ENCODE results near the gene EGFR. TPM values are rescaled to one million over a fixed set of nuclear protein-coding genes. Genes with fewer than 3 reads are reported as not detected.

The EGFR gene
- total and polyA plus RNA-seq, 2 donors (not counting 3 experiments of a cell fraction or from before 2014, with no cell fraction given): 1.5 to 4.1 TPM

- ChIA-PET CTCF (no interaction called here), POLR2A (no interaction called here)
- H3K27ac ChIP-seq (ENCODE audit: insufficient read depth, low read depth, low read length): no peak overlapping the region
- dilution Hi-C loops (cut with MboI; ENCODE audit: extremely low pct_ligation_motif_present, low sequenced_read_pairs) (no loop called here), intact Hi-C loops (cut with micrococcal nuclease) (no loop called here)
- H3K79me2 ChIP-seq (ENCODE audit: control insufficient read depth, insufficient read depth, low read length): no peaks in the 10 kb centered on the region
- FAIRE-seq (no peak), DNase-seq (ENCODE audit: low read depth, low spot score) (peak; percentile 11)
- H3K4me1 ChIP-seq (ENCODE audit: control insufficient read depth, extremely low read depth, insufficient read depth, low read length): no peaks in the 10 kb centered on the region
- TF ChIP-seq FOS (IDR thresholded peaks at IDR 0.05; ENCODE audit: borderline replicate concordance, insufficient read depth, low read length): no peak
- TF ChIP-seq, protein P1, sequence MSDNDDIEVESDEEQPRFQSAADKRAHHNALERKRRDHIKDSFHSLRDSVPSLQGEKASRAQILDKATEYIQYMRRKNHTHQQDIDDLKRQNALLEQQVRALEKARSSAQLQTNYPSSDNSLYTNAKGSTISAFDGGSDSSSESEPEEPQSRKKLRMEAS (IDR thresholded peaks at IDR 0.05; ENCODE audit: insufficient read depth, insufficient read length): no peak
- no peak for TF ChIP-seq EZH2 (IDR thresholded peaks at IDR 0.05; ENCODE audit: borderline replicate concordance, low read depth, low read length, severe bottlenecking)
- TF ChIP-seq POLR2AphosphoS5 (IDR thresholded peaks at IDR 0.05; ENCODE audit: insufficient read depth, low read depth, low read length): no peak
- TF ChIP-seq JUN (IDR thresholded peaks at IDR 0.05; ENCODE audit: borderline replicate concordance, insufficient read depth, insufficient read length, low read depth): no peak
- TF ChIP-seq, protein P2, sequence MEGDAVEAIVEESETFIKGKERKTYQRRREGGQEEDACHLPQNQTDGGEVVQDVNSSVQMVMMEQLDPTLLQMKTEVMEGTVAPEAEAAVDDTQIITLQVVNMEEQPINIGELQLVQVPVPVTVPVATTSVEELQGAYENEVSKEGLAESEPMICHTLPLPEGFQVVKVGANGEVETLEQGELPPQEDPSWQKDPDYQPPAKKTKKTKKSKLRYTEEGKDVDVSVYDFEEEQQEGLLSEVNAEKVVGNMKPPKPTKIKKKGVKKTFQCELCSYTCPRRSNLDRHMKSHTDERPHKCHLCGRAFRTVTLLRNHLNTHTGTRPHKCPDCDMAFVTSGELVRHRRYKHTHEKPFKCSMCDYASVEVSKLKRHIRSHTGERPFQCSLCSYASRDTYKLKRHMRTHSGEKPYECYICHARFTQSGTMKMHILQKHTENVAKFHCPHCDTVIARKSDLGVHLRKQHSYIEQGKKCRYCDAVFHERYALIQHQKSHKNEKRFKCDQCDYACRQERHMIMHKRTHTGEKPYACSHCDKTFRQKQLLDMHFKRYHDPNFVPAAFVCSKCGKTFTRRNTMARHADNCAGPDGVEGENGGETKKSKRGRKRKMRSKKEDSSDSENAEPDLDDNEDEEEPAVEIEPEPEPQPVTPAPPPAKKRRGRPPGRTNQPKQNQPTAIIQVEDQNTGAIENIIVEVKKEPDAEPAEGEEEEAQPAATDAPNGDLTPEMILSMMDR (IDR thresholded peaks at IDR 0.05; ENCODE audit: extremely low read depth in 1 of 2, insufficient read depth in 1 of 2, low read depth in 1 of 2, low read length in 2 of 2): no peak
- no peak for TF ChIP-seq MYC (IDR thresholded peaks at IDR 0.05; ENCODE audit: low read depth, low read length)
- no peak for TF ChIP-seq POLR2A (IDR thresholded peaks at IDR 0.05; ENCODE audit: low read depth, low read length)
- TF ChIP-seq GATA2 (IDR thresholded peaks at IDR 0.05; ENCODE audit: insufficient read depth, insufficient read length, low read depth, low read length): no peak
- no peak overlapping the region for H3K4me2 ChIP-seq (ENCODE audit: insufficient read depth, low read length)
- H3K36me3 ChIP-seq (ENCODE audit: control insufficient read depth in 2 of 2, extremely low read depth in 1 of 2, insufficient read depth in 2 of 2, low read length in 2 of 2): no peaks in the 10 kb centered on the region
- H3K4me3 ChIP-seq (replicated peaks in 1 of 3; ENCODE audit: insufficient read depth in 1 of 3, low read depth in 1 of 3, low read length in 3 of 3): no peak overlapping the region
- H3K27me3 ChIP-seq (ENCODE audit: control insufficient read depth in 2 of 2, insufficient read depth in 2 of 2, low read length in 2 of 2): peaks cover 11 to 16% of the 10 kb centered on the region in 2 experiments
- no peaks in the 10 kb centered on the region for H3K9me1 ChIP-seq (replicated peaks; ENCODE audit: control insufficient read depth, extremely low read depth, insufficient read depth, low read length)
- no peaks in the 10 kb centered on the region for H4K20me1 ChIP-seq (replicated peaks; ENCODE audit: control insufficient read depth, extremely low read depth, insufficient read depth, low read length)
- no peaks in the 10 kb centered on the region for H3K9me3 ChIP-seq (replicated peaks; ENCODE audit: control insufficient read depth, insufficient read depth, low read length)
- H3K9ac ChIP-seq (replicated peaks; ENCODE audit: extremely low read depth, insufficient read depth, low read length): no peak overlapping the region
- no TSS peak for BruUV-seq (replicated peaks)
- H2AFZ ChIP-seq (ENCODE audit: low read depth, low read length): no peak overlapping the region
Measured at GRCh38 chr7:55241958-55242357, 223.1 kb downstream of the EGFR start.

Measured in endothelial cell of umbilical vein (primary cell).